K562 (cell line): ENCODE data around the gene SLC25A45. TPM values are rescaled to one million over a fixed set of nuclear protein-coding genes. Genes with fewer than 3 reads are reported as not detected.
A peak's percentile ranks its signal among the peaks of the same experiment; 100 is the strongest.

ENCODE experiments used
- ATAC-seq: fragments of 200-7000 bp; cut with Tn5 transposase; 3 replicates; pipeline ENCODE4 v1.9.1; 2020; ENCODE audit warnings: moderate library complexity
- BruUV-seq: library from RNA; stranded (reverse); fragments of 400-500 nt; replicated peaks from 2 replicates; lab custom pipeline; 2021; lab: Mats Ljungman, UMichigan
- CTCF ChIA-PET: fragments of 300-600 bp; formaldehyde crosslinking; extraction: SDS; loops from one replicate; lab custom pipeline; 2021; ENCODE audit warnings: low intra/inter-chr PET ratio; lab: Yijun Ruan, JAX
- POLR2A ChIA-PET: fragments of 300-600, 350-650 bp; sonication (Branson Sonifier 250); formaldehyde crosslinking; extraction: SDS; loops from one replicate; lab custom pipeline; 2021; ENCODE audit warnings: antibody characterized with exemption, inconsistent platforms; lab: Yijun Ruan, JAX
- DNase-seq, 4 experiments: peaks; one replicate each; pipeline versions ENCODE4 v3.0.0 to v3.0.0-alpha.2; 2011 to 2018; ENCODE audit warnings: low spot score in 3 of 4, mixed read lengths in 3 of 4; ENCODE audit errors: extremely low read depth in 1 of 4
- FAIRE-seq: peaks from 2 replicates; lab custom pipeline; 2011; peaks lifted over from hg19 to GRCh38; lab: Jason Lieb, UNC
- H2AFZ ChIP-seq: 2 replicates; pipeline ENCODE4 v1.6.0; 2011; ENCODE audit warnings: low read depth, low read length, control low read depth, inconsistent platforms
- H3K27ac ChIP-seq: fragments of 200-600 bp; 3 replicates; pipeline ENCODE4 v1.8.0; 2011; ENCODE audit warnings: low read depth, mild to moderate bottlenecking, control low read depth, inconsistent platforms, low read length, moderate library complexity, mixed read lengths; ENCODE audit errors: extremely low read depth
- H3K27me3 ChIP-seq, 2 experiments: fragments of 300-600 bp in 1 of 2; 2 replicates in 1 of 2; 3 replicates in 1 of 2; pipeline versions ENCODE4 v1.6.0 to v1.8.0; 2011; ENCODE audit warnings: inconsistent platforms in 2 of 2, low read length in 2 of 2, mild to moderate bottlenecking in 1 of 2, mixed read lengths in 1 of 2, moderate library complexity in 1 of 2; ENCODE audit not compliant: control insufficient read depth in 2 of 2, insufficient read depth in 2 of 2
- H3K36me3 ChIP-seq: fragments of 300-600 bp; 3 replicates; pipeline ENCODE4 v1.8.0; 2011; ENCODE audit warnings: mild to moderate bottlenecking, low read length, inconsistent platforms; ENCODE audit not compliant: control insufficient read depth, insufficient read depth
- H3K4me1 ChIP-seq, 2 experiments: fragments of 200-600 bp in 1 of 2; replicated peaks in 1 of 2; 2 replicates in 1 of 2; 3 replicates in 1 of 2; pipeline versions ENCODE4 v1.5.1 to v1.8.0; 2011; ENCODE audit warnings: inconsistent platforms in 2 of 2, low read length in 2 of 2, mild to moderate bottlenecking in 1 of 2, mixed read lengths in 1 of 2, moderate library complexity in 1 of 2; ENCODE audit not compliant: control insufficient read depth in 2 of 2, insufficient read depth in 2 of 2
- H3K4me2 ChIP-seq: 2 replicates; pipeline ENCODE4 v1.6.1; 2011; ENCODE audit warnings: low read length, control low read depth, inconsistent platforms, mixed read lengths; ENCODE audit not compliant: insufficient read depth
- H3K4me3 ChIP-seq: fragments of 200-600 bp; sonication (generic), shearing (Covaris generic); 2 replicates; pipeline ENCODE4 v1.5.1; 2016; ENCODE audit warnings: control low read depth, inconsistent platforms
- H3K79me2 ChIP-seq: fragments of 200-600 bp; 3 replicates; pipeline ENCODE4 v1.8.0; 2011; ENCODE audit warnings: low read length, inconsistent platforms; ENCODE audit not compliant: control insufficient read depth, insufficient read depth
- H3K9ac ChIP-seq, 2 experiments: 2 replicates each; pipeline versions ENCODE4 v1.6.0 to v1.6.1; 2011; ENCODE audit warnings: low read depth in 2 of 2, low read length in 2 of 2, control low read depth in 1 of 2, inconsistent platforms in 1 of 2, mild to moderate bottlenecking in 1 of 2, mixed read lengths in 1 of 2; ENCODE audit not compliant: insufficient read depth in 1 of 2
- H3K9me1 ChIP-seq: one replicate; pipeline ENCODE4 v1.6.0; 2011; ENCODE audit warnings: inconsistent platforms, mild to moderate bottlenecking, low read length, moderate library complexity; ENCODE audit not compliant: control insufficient read depth, insufficient read depth
- H3K9me3 ChIP-seq: replicated peaks from 2 replicates; pipeline ENCODE4 v1.5.1; 2011; ENCODE audit warnings: low read depth, low read length, inconsistent platforms; ENCODE audit not compliant: control insufficient read depth, insufficient read depth
- H4K20me1 ChIP-seq: replicated peaks from 2 replicates; pipeline ENCODE4 v1.6.1; 2011; ENCODE audit warnings: low read length, inconsistent platforms, mixed read lengths; ENCODE audit not compliant: control insufficient read depth, insufficient read depth
- CHD2 ChIP-seq: IDR thresholded peaks from 2 replicates; pipeline ENCODE4 v1.6.1; 2011; ENCODE audit warnings: low read depth, low read length
- FOXJ2 ChIP-seq: fragments of 200-800 bp; sonication (Bioruptor generic); IDR thresholded peaks from 2 replicates; pipeline ENCODE4 v1.6.1; 2016; ENCODE audit warnings: missing genetic modification characterization, missing compliant biosample characterization
- HDAC8 ChIP-seq: fragments of 450-650 bp; IDR thresholded peaks from 2 replicates; pipeline ENCODE4 v1.6.1; 2016; ENCODE audit warnings: mild to moderate bottlenecking, missing genetic modification characterization, moderate library complexity, missing compliant biosample characterization
- KHSRP ChIP-seq: fragments of 450-650 bp; IDR thresholded peaks from 2 replicates; pipeline ENCODE4 v1.6.1; 2017
- MITF ChIP-seq: IDR thresholded peaks from 2 replicates; pipeline ENCODE4 v1.6.1; 2014; ENCODE audit warnings: antibody characterized with exemption
- MXI1 ChIP-seq: IDR thresholded peaks from 2 replicates; pipeline ENCODE4 v1.6.1; 2011; ENCODE audit warnings: low read depth, mild to moderate bottlenecking, improper control_type of control experiment, low read length
- NFATC3 ChIP-seq: fragments of 450-650 bp; IDR thresholded peaks from 2 replicates; pipeline ENCODE4 v1.6.1; 2017; ENCODE audit warnings: mild to moderate bottlenecking
- NR1H2 ChIP-seq: sonication (generic); formaldehyde crosslinking; IDR thresholded peaks from 2 replicates; pipeline ENCODE4 v1.4.0; 2020; ENCODE audit warnings: mild to moderate bottlenecking, missing genetic modification reagents
- POLR2A ChIP-seq: fragments of 450-650 bp; conservative IDR thresholded peaks from 2 replicates; pipeline ENCODE4 v1.6.1; 2016
- POLR2AphosphoS2 ChIP-seq: IDR thresholded peaks from 2 replicates; pipeline ENCODE4 v1.6.1; 2012; ENCODE audit warnings: low read length, improper control_type of control experiment
- POLR2B ChIP-seq: fragments of 450-650 bp; IDR thresholded peaks from 2 replicates; pipeline ENCODE4 v1.6.1; 2018; ENCODE audit warnings: low read depth; ENCODE audit not compliant: partially characterized antibody
- RBM14 ChIP-seq: fragments of 200-400 bp; formaldehyde crosslinking; IDR thresholded peaks from 2 replicates; pipeline ENCODE4 v1.6.1; 2018; ENCODE audit warnings: low read depth, mild to moderate bottlenecking, low read length, moderate library complexity, borderline replicate concordance; ENCODE audit not compliant: insufficient read depth
- SIN3A ChIP-seq, 2 experiments: fragments of 150-350 bp in 1 of 2; IDR thresholded peaks; 2 replicates each; pipeline ENCODE4 v1.6.1; 2011 to 2016; ENCODE audit warnings: borderline replicate concordance in 2 of 2, low read depth in 2 of 2, low read length in 2 of 2, mild to moderate bottlenecking in 2 of 2, moderate library complexity in 2 of 2; ENCODE audit not compliant: control insufficient read depth in 1 of 2
- SREBF1 ChIP-seq: fragments of 150-350 bp; IDR thresholded peaks from 2 replicates; pipeline ENCODE4 v1.6.1; 2014; ENCODE audit warnings: antibody characterized with exemption, low read depth, low read length, borderline replicate concordance
- SREBF2 ChIP-seq: sonication (generic); formaldehyde crosslinking; IDR thresholded peaks from 2 replicates; pipeline ENCODE4 v1.4.0; 2020; ENCODE audit warnings: mild to moderate bottlenecking, missing genetic modification reagents
- SRSF1 ChIP-seq: fragments of 200-400 bp; formaldehyde crosslinking; IDR thresholded peaks from 2 replicates; pipeline ENCODE4 v1.6.1; 2017; ENCODE audit warnings: mild to moderate bottlenecking, low read depth, low read length, moderate library complexity
- SUPT5H ChIP-seq: fragments of 450-650 bp; IDR thresholded peaks from 2 replicates; pipeline ENCODE4 v1.6.1; 2016
- TCF7 ChIP-seq: sonication (generic); IDR thresholded peaks from 2 replicates; pipeline ENCODE4 v1.6.1; 2016; ENCODE audit warnings: antibody characterized with exemption, borderline replicate concordance
- ZBED1 ChIP-seq: IDR thresholded peaks from 2 replicates; pipeline ENCODE4 v1.6.1; 2014
- WGBS: fragments of 100-300 bp; shearing (Covaris generic); methylation state at CpG from one replicate; pipeline ENCODE4 v1.1.6; 2016; ENCODE audit warnings: low coverage, mixed read lengths; ENCODE audit not compliant: insufficient coverage; ENCODE audit errors: missing lambda C conversion rate; 5-methylcytosine and 5-hydroxymethylcytosine counted together
- in situ Hi-C: fragments of 300-500 bp; cut with MboI; formaldehyde crosslinking; loops from 4 replicates; pipeline ENCODE4 v1.15.0; 2018; ENCODE audit warnings: inconsistent platforms, mixed read lengths
- intact Hi-C: fragments of 100-400 bp; cut with micrococcal nuclease; formaldehyde crosslinking; loops from 2 replicates; pipeline ENCODE4 v1.14.2; 2022
- polyA plus RNA-seq, 8 experiments: library from polyadenylated mRNA; depleted of rRNA in 4 of 8; stranded (reverse) in 5 of 8; unstranded in 3 of 8; fragments of >200 nt; fragmentation: Nextera tagmentation in 2 of 8; fragmentation: Illumina TruSeq in 1 of 8; extraction: Ambion mirVana in 2 of 8; extraction: Trizol in 1 of 8; gene quantifications; 2 replicates each; pipeline versions ENCODE4 v1.2.1 to v1.2.3, GENCODE V29; 2011 to 2014; ENCODE audit warnings: inconsistent platforms in 1 of 8, missing spikeins in 1 of 8
- total RNA-seq, 7 experiments: library from RNA; depleted of rRNA in 6 of 7; stranded (reverse); fragments of >200 nt in 6 of 7; fragmentation: Illumina TruSeq in 2 of 7; extraction: Trizol in 2 of 7; gene quantifications; 2 replicates each; pipeline versions ENCODE4 v1.2.1 to v1.2.3, GENCODE V29; 2011 to 2021; ENCODE audit warnings: low replicate concordance in 1 of 7

SLC25A45 gene
- total and polyA plus RNA-seq, 9 of the 15 experiments (the other 6 are each of a cell fraction or from before 2014, with no cell fraction given), result 0.15 to 2.3 (median 0.68) TPM

DNA sequence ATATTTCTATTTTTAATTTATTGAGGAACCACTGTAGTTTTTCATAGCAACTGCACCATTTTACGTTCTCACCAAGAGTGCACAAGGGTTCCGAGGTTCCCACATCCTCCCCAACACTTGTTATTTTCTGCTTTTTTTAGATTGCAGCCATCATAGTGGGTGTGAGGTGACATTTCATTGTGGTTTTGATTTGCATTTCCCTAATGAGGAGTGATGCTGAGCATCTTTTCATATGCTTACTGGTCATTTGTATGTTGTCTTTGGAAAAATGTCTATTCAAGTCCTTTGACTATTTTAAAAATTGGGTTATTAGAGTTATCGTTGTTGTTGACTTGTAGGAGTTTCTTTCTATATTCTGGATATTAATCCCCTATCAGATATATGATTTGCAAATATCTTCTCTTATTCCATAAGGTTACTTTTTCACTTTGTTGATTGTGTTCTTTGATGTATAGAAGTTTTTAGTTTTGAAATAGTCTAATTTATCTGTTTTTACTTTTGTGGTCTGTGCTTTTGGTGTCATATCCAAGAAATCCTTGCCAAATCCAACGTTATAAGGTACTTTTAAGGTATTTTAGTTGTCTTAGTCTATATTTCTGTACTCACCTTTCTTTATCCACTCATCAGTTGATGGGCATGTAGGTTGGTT is 49.1 kb upstream of the SLC25A45 start:
- H3K79me2 ChIP-seq, result peaks cover 97% of the 10 kb centered on the region
- CTCF ChIA-PET, result no interaction called here
- no peak for FAIRE-seq
- TF ChIP-seq FOXJ2 (tag) (0 out of 2 replicates have a peak, but pooled peaks have one; percentile 30), SREBF1 (no peak), CHD2 (peak; percentile 35; the same call in 1 of the 2 replicates), NR1H2 (CRISPR knock-in tag) (no peak), POLR2B (peak; percentile 34), SREBF2 (no peak), POLR2A (peak; percentile 47), MXI1 (peak; percentile 47; the same call in 1 of the 2 replicates), ZBED1 (no peak), KHSRP (peak; percentile 26; the same call in 1 of the 2 replicates), MITF (no peak), SUPT5H (peak; percentile 49), TCF7 (no peak), HDAC8 (tag) (no peak), POLR2AphosphoS2 (peak; percentile 55; the same call in 1 of the 2 replicates), RBM14 (no peak), SIN3A (IDR thresholded peaks at IDR 0.05; ENCODE audit: borderline replicate concordance in 2 of 2, control insufficient read depth in 1 of 2, low read depth in 2 of 2, low read length in 2 of 2) (0 out of 4 replicates have a peak, but pooled peaks of 1 of the 2 experiments have one; percentile 14), NFATC3 (0 out of 2 replicates have a peak, but pooled peaks have one; percentile 43), SRSF1 (no peak)
- intact Hi-C loops, result loop anchor here (2.0 kb wide), 1 partner anchor 65 kb away; no protein-coding TSS in a partner anchor
- no peak for ATAC-seq
- 61% methylated on average over 4 of the region's 4 CpGs for WGBS
- BruUV-seq, result no TSS peak
- no peaks in the 10 kb centered on the region for H3K9me3 ChIP-seq
- no peak overlapping the region for H3K27ac ChIP-seq
- H3K27me3 ChIP-seq, result no peaks in the 10 kb centered on the region
- H3K4me2 ChIP-seq, result no peak overlapping the region
- H3K9ac ChIP-seq, result no peak overlapping the region
- POLR2A ChIA-PET, result interaction anchor here (1.4 to 17.3 kb wide), 6 partner anchors 8 to 75 kb away, joined by 3 to 1349 read pairs (median 9); partner anchors contain the start of gene MALAT1
- no peak overlapping the region for H3K4me3 ChIP-seq
- H3K9me1 ChIP-seq, result no peaks in the 10 kb centered on the region
- H3K4me1 ChIP-seq, result peaks cover 3 to 32% of the 10 kb centered on the region in 2 experiments; a peak in 4 of 5 replicates
- DNase-seq, result no peak
- H3K36me3 ChIP-seq, result peaks cover 75% of the 10 kb centered on the region
- H2AFZ ChIP-seq, result no peak overlapping the region
- H4K20me1 ChIP-seq, result peaks cover 26% of the 10 kb centered on the region
- in situ Hi-C loops, result no loop called here
